Left lung (tissue), 10 donors: ENCODE measurements around the gene MEF2C. TPM values are rescaled to one million over a fixed set of nuclear protein-coding genes. Genes with fewer than 3 reads are reported as not detected.

Experiments used
- ATAC-seq: fragments of 200-7000 bp; cut with Tn5 transposase; one replicate; pipeline ENCODE4 v1.9.1; 2020; ENCODE audit warnings: moderate library complexity
- DNase-seq, 4 donors: peaks; one replicate each; pipeline ENCODE4 v3.0.0-alpha.2; 2013 to 2020
- H3K27ac ChIP-seq, 2 donors: fragments of 200-600 bp; sonication (generic) in 1 of 2; one replicate each; pipeline versions ENCODE4 v1.5.0 to v1.8.0; 2020 to 2021
- H3K27me3 ChIP-seq, 2 donors: fragments of 200-600 bp; sonication (generic) in 1 of 2; one replicate each; pipeline versions ENCODE4 v1.5.0 to v1.8.0; 2020 to 2021
- H3K36me3 ChIP-seq, 2 donors: fragments of 200-600 bp; sonication (generic) in 1 of 2; one replicate each; pipeline versions ENCODE4 v1.5.0 to v1.8.0; 2020 to 2021
- H3K4me1 ChIP-seq, 2 donors: fragments of 200-600 bp; one replicate each; pipeline ENCODE4 v1.8.0; 2021
- H3K4me3 ChIP-seq, 2 donors: fragments of 200-600 bp; sonication (generic) in 1 of 2; one replicate each; pipeline versions ENCODE4 v1.5.0 to v1.8.0; 2020 to 2021; ENCODE audit warnings: mild to moderate bottlenecking in 1 of 2
- H3K9me3 ChIP-seq, 2 donors: fragments of 200-600 bp; sonication (generic) in 1 of 2; one replicate each; pipeline versions ENCODE4 v1.5.0 to v1.8.0; 2020 to 2021
- CTCF ChIP-seq, 2 donors: fragments of 200-600 bp; sonication (generic) in 1 of 2; IDR thresholded peaks; one replicate each; pipeline versions ENCODE4 v1.5.0 to v1.8.0; 2021; ENCODE audit warnings: antibody characterized with exemption in 2 of 2
- intact Hi-C, 2 donors: fragments of 100-400 bp; cut with DNase I; formaldehyde crosslinking; loops; one replicate each; pipeline versions ENCODE4 v1.11.2 to v1.14.2; 2022
- polyA plus RNA-seq, 6 donors: library from polyadenylated mRNA; unstranded; fragments of 120-200 nt; gene quantifications; one replicate each; pipeline ENCODE4 v1.2.1, GENCODE V29; 2013; ENCODE audit not compliant: insufficient read length in 6 of 6
- total RNA-seq, 2 donors: library from RNA; stranded (reverse); fragmentation: NEBNext Ultra II Directional; extraction: Animal tissue kit (Norgen Biotek cat#: 25700); gene quantifications; one replicate each; pipeline ENCODE4 v1.2.1, GENCODE V29; 2021
- donor health status: DM: no; HTN: yes; CAD: no.
- donor health status: DM: no; HTN: no; CAD: no.

Gene MEF2C
- total and polyA plus RNA-seq, 8 donors = 45.7 to 97.3 (median 81.5) TPM

- DNase-seq = no peak
- intact Hi-C loops = no loop called here
- no peak for TF ChIP-seq CTCF (IDR thresholded peaks at IDR 0.05)
- H3K4me3 ChIP-seq = peak overlapping the region; percentile 1 to 32
- H3K27me3 ChIP-seq = peaks cover 97 to 100% of the 10 kb centered on the region in 2 donors
- ATAC-seq = peak; percentile 51
- no peaks in the 10 kb centered on the region for H3K36me3 ChIP-seq
- H3K27ac ChIP-seq = no peak overlapping the region
- H3K4me1 ChIP-seq = peaks cover 5 to 24% of the 10 kb centered on the region in 2 donors
- no peaks in the 10 kb centered on the region for H3K9me3 ChIP-seq
Measured at GRCh38 chr5:88675168-88675707, 207.7 kb downstream of the MEF2C start.

GRCh38 chr5:88674356-88675167, 208.4 kb downstream of the MEF2C start:
- ATAC-seq (peak; percentile 71), DNase-seq (peak in 1 of 4 donors; percentile 76)
- peak overlapping the region; percentile 19 to 32 for H3K4me3 ChIP-seq
- intact Hi-C loops = no loop called here
- TF ChIP-seq CTCF (IDR thresholded peaks at IDR 0.05) = no peak
- no peaks in the 10 kb centered on the region for H3K36me3 ChIP-seq
- H3K27ac ChIP-seq = no peak overlapping the region
- H3K9me3 ChIP-seq = no peaks in the 10 kb centered on the region
- peaks cover 2 to 19% of the 10 kb centered on the region in 2 donors for H3K4me1 ChIP-seq
- H3K27me3 ChIP-seq = peaks cover 97 to 100% of the 10 kb centered on the region in 2 donors

GRCh38 chr5:88673253-88674105, 209.5 kb downstream of the MEF2C start:
- no peaks in the 10 kb centered on the region for H3K36me3 ChIP-seq
- ATAC-seq (no peak), DNase-seq (no peak)
- TF ChIP-seq CTCF (IDR thresholded peaks at IDR 0.05) = no peak
- intact Hi-C loops = no loop called here
- H3K9me3 ChIP-seq = no peaks in the 10 kb centered on the region
- no peak overlapping the region for H3K4me3 ChIP-seq
- peaks cover 97 to 100% of the 10 kb centered on the region in 2 donors for H3K27me3 ChIP-seq
- no peak overlapping the region for H3K27ac ChIP-seq
- peaks cover 2 to 19% of the 10 kb centered on the region in 2 donors for H3K4me1 ChIP-seq

GRCh38 chr5:88672644-88673252, 210.2 kb downstream of the MEF2C start:
- no peak overlapping the region for H3K27ac ChIP-seq
- no peak for TF ChIP-seq CTCF (IDR thresholded peaks at IDR 0.05)
- H3K9me3 ChIP-seq = no peaks in the 10 kb centered on the region
- H3K4me3 ChIP-seq = no peak overlapping the region
- ATAC-seq (no peak), DNase-seq (no peak)
- H3K36me3 ChIP-seq = no peaks in the 10 kb centered on the region
- intact Hi-C loops = no loop called here
- H3K27me3 ChIP-seq = peaks cover 97 to 100% of the 10 kb centered on the region in 2 donors
- peaks cover 2 to 19% of the 10 kb centered on the region in 2 donors for H3K4me1 ChIP-seq
